ENCODE results near the gene LASP1.

DNA sequence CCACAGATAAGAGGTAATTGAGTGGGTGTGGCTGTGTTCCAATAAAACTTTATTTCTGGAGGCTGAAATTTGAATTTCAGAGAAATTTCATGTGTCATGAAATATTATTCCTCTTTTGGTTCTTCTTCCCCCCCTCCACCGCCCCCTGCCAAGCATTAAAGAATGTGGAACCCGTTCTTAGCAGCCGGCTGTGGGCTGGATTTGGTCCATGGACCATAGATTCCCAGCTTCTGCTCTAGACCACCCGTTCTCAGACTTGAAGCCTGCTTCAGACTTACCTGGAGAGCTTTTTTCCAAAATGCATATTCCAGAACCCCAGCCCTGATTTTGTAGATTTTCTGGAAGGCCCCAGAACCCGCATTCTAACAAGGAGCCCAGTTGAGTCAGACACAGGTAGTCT, 40.5 kb downstream of the LASP1 start:
- TF ChIP-seq POLR2A (IDR thresholded peaks at IDR 0.05): no peak
- TF ChIP-seq POLR2AphosphoS5 (IDR thresholded peaks at IDR 0.05; ENCODE audit: insufficient read depth in 1 of 2, low read depth in 1 of 2): no peak
